Activated CD8-positive, alpha-beta memory T cell treated with anti-CD3 and anti-CD28 coated beads for 4 hours (primary cell): ENCODE results near the gene SELP.

ENCODE experiments used
- DNase-seq, 2 donors: peaks; one replicate each; pipeline ENCODE4 v3.0.0-alpha.2; 2020; ENCODE audit warnings: low read depth in 2 of 2

The SELP gene

GRCh38 chr1:169576241-169576934, 53.5 kb downstream of the SELP start:
- DNase-seq, result no peak

- no peak for DNase-seq
Observed at GRCh38 chr1:169574336-169574735, 55.6 kb downstream of the SELP start.

- no peak for DNase-seq
Observed at GRCh38 chr1:169572187-169572586, 57.7 kb downstream of the SELP start.

GRCh38 chr1:169571450-169571849, 58.5 kb downstream of the SELP start:
- no peak for DNase-seq

- no peak for DNase-seq
Observed at GRCh38 chr1:169570172-169570574, 59.8 kb downstream of the SELP start.

- no peak for DNase-seq
Observed at GRCh38 chr1:169568497-169568896, 61.4 kb downstream of the SELP start.

- no peak for DNase-seq
Observed at GRCh38 chr1:169565335-169566271, 64.3 kb downstream of the SELP start.

GRCh38 chr1:169563650-169564049, 66.3 kb downstream of the SELP start:
- no peak for DNase-seq

GRCh38 chr1:169563019-169563615, 66.8 kb downstream of the SELP start:
- DNase-seq, result no peak

- no peak for DNase-seq
Observed at GRCh38 chr1:169561692-169562091, 68.2 kb downstream of the SELP start.

- no peak for DNase-seq
Observed at GRCh38 chr1:169557131-169557530, 72.8 kb downstream of the SELP start.

GRCh38 chr1:169550294-169550693, 79.6 kb downstream of the SELP start:
- DNase-seq, result no peak

GRCh38 chr1:169548282-169548681, 81.6 kb downstream of the SELP start:
- DNase-seq, result no peak

GRCh38 chr1:169546087-169546995, 83.6 kb downstream of the SELP start:
- DNase-seq, result peak; percentile 11 to 14

- DNase-seq, result no peak
Observed at GRCh38 chr1:169545472-169545871, 84.5 kb downstream of the SELP start.

GRCh38 chr1:169538998-169539871, 90.7 kb downstream of the SELP start:
- DNase-seq, result no peak
